HG02798 (cell line): ENCODE results near the gene MTRR.

Experiments
- ATAC-seq: cut with Tn5 transposase; IDR thresholded peaks from one replicate; pipeline ENCODE4 v1.9.1; 2021; ENCODE audit warnings: mild to moderate bottlenecking; ENCODE audit not compliant: unreplicated experiment, poor library complexity

MTRR gene

DNA sequence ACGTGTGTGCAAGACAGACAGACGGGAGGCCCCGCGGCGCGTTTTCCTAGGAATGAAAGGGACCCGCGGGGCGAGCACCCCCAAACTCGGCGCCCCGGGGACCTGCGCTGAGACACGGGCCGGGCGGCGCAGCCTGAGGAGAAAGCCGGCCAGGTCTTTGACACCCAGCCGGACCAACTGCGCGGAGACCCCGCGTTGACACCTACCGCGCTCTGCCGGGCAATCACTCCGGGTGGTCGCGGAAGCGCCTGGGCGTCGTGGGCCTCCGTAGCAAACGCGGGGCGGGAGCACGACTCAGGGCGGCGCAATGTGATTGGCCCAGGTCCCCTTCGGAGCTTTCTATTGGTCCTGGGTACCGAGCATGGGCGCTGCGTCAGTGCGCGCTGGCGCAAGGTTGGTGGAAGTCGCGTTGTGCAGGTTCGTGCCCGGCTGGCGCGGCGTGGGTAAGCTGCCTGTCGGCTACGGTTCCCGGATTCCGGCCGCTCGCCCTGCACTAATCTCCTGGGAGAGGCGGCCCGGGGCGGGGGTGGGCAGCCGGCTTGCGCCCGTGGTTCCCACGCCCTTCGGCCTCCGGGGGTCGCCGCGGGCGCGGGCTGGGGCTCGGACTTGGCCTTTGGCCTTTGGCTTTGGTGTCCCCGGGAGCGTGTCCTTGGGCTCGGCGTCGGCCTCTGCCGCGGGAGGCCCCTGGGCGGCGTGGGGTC is at the start of gene MTRR, which contains the start of gene FASTKD3:
TSS of gene MTRR (plus strand) at position 376 of the 701 bp plus-strand sequence. CDS start 1,647 bp downstream, outside the sequence.
TSS of gene FASTKD3 (minus strand) at position 259 of the 701 bp plus-strand sequence. CDS start 948 bp downstream, outside the sequence.
- peak; percentile 98 for ATAC-seq

DNA sequence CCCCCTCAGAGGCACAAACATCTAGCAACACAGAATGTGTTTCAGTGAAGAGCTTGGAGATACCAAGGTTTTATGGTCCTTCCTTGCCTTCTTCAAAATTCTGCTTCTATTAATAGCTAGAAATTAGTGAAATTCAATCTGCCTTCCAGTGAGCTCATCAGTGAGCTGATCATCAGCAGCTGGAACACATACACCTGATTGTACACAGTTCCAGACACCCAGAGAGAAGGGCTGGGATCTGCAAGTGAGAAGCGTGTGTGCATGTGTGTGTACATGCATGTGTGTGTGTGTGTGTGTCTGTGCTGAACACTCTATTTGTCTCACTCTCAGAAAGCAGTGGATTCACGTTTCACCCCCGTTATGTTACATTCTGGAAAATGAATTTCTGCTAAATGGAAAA is 46.5 kb upstream of the MTRR start:
- no peak for ATAC-seq

DNA sequence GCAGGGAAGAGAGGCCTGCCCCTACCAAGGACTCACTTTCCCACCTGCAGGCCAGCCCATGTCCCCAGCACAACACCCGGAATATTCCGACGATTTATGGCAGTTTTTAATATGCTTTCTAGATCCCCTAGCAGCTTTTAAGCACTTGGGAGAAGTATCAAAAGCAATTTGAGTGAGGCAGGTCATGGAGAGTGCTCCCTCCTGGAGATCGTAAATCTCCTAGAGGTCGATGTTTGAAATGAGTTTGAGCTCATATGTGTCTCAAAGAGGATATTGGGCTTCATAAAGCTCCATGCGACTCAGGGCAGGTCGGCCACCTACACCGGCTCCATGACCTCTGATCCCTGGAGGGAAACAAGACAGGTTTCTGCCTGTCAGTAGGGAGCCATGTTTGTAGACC is 45.4 kb upstream of the MTRR start:
- ATAC-seq = no peak

DNA sequence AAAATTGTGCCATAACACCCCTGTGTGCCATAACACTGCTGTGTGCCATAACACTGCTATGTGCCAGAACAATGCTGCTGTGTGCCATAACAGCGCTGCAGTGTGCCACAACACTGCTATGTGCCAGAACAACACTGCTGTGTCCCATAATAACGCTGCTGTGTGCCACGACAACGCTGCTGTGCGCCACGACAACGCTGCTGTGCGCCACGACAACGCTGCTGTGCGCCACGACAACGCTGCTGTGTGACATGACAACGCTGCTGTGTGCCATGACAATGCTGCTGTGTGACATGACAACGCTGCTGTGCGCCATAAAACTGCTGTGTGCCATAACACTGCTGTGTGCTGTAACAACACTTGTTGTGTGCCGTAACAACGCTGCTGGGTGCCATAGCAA is 44.0 kb upstream of the MTRR start:
- no peak for ATAC-seq

DNA sequence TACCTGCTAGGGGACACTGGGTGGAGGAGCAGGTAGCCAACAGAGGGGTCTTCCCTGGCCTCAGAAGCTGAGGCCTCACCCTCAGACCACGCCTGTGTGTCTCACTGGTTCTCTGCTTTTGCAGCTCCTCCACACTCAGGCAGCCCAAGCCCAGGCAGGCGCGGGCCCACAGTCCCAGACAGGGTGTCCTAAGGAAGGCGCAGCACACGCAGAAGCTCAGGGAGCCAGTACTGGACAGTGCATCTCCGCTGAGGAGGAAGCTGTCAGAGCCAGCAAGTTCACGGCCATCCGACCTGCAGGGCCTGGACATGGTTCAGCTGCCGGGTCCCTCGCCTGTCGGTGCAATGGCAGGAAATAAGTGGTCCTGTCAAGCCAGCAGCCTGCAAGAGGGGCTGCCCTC is 43.3 kb upstream of the MTRR start:
- ATAC-seq = no peak

DNA sequence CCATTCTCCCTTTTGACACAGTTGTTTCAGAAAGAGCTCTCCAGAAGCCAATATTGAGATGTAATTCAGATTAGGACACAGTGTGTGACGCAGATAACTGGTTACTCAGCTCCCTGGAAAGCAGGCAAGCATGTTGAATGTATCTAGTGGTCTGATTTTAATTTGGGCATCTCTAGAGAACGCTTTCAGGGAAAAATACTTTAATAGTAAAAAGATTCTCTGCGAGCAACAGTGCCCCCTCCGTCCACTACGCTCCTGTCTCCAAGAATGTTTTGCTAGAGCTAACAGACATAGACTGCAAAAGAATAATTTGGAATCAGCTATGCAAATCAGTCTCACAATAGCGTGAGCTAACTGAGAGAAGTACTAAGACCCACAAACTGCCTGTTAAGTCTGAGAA is 41.3 kb upstream of the MTRR start:
- no peak for ATAC-seq

DNA sequence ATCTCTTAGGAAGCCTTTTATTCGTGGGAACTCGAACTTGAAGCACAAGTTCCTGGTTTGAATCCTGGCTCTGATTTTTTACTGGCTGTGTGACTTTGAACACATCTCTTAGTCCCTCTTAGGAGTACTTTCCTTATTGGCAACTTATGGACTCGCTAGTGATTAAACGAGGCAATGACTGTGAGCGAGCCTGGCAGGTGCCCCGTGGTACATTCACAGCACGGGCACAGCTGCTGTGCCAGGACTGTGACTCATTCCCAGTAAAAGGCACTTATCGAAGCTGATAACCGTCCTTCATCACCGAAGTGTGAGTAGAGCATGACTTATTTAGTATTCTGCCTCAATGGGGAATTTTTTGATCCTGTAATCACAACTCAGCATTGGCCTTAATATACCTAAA is 40.7 kb upstream of the MTRR start:
- no peak for ATAC-seq

DNA sequence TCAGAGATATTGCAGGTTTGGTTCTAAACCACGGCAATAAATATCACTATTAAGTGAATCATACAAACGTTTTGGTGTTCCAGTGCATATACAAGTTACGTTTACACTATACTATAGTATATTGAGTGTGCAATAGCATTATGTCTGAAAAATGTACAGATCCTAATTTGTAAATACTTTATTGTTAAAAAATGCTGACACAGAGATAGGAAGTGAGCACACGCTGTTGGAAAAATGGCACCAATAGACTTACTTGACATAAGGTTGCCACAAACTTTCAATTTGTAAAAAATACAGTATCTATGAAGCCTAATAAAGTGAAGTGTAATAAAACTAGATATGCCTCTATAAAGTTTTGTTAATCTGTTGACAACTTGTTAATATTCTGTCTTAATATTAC is 34.0 kb upstream of the MTRR start:
- no peak for ATAC-seq

DNA sequence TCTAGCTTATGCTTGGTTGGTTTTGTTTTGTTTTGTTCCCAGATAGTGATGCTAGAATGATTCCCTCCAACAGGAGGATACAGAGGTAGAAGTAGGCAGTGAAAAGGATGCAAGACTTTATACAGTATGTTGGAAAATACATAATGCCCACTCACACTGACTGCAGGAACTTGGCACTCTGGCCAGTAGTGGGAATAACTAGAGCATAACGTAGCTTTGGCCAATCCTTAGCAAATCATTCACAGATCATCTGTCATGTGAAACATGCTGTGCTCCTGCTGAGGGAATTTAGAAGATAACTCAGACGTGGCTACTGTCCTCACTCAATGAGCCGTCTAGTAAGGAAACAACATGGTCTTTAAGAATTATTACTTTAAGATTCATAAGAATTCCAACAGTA is 31.5 kb upstream of the MTRR start:
- ATAC-seq = no peak

DNA sequence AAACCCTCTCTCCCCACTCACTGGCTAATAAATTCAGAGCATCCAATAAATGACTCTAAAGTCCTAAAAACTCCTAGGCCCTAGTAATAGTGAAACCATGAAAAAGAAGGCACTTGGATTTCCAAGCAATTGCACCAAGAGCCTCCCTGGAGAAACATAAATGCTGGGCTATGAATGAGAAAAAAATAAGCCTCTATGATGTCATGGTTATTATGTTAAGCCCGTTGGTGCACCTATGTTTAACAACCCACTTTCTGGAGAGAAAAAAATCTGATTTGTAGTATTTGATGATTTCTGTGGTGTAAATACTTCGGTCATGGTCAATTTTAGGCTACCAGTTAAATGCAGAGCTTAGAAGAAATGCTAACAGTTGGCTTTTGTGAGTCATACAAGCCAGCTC is 26.4 kb upstream of the MTRR start:
- no peak for ATAC-seq

DNA sequence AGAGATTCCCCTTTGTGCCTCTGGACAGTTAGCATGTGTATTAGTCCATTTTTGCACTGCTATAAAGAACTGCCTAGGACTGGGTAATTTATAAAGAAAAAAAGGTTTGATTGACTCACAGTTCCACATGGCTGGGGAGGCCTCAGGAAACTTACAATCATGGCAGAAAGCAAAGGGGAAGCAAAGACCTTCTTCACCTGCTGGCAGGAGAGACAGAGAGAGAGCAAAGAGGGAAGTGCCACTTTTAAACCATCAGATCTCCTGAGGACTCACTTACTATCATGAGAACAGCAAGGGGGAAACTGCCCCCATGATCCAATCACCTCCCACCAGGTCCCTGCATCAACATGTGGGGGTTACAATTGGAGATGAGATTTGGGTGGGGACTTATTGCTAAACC is 24.0 kb upstream of the MTRR start:
- no peak for ATAC-seq

DNA sequence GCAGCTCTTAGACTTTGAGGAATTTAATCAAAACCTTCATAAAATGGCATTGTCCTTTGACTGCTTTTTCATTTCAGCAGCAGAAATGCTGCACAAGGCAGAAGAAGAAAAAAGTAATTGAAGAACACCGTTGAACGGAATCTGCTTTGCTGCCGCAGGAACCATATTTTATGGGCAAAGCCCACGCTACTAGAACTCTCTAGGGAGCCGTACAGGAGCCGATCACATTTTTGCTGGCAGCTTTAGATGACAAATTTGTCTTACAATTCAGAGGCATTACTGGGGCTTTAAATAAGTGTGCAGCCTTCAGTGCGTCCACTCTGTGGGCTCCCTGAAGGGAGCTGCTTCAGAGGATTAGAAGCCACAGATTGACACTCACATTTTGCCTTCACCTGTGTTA is 23.4 kb upstream of the MTRR start:
- ATAC-seq = no peak

DNA sequence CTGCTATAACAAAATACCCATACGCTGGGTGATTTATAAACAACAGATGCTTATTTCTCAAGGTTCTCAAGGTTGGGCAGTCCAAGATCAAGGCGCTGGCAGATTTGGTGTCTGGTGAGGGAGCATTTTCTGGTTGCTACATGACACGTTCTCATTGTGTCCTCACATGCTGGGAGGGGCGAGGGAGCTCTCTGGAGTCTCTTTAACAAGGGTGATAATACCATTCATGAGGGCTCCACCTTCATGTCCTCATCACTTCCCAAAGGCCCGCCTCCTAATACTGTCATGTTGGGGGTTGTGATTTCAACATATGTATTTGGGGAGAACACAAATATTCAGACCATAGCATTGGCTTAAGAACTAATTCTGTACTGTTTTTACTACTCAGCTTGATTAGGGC is 22.6 kb upstream of the MTRR start:
- no peak for ATAC-seq

DNA sequence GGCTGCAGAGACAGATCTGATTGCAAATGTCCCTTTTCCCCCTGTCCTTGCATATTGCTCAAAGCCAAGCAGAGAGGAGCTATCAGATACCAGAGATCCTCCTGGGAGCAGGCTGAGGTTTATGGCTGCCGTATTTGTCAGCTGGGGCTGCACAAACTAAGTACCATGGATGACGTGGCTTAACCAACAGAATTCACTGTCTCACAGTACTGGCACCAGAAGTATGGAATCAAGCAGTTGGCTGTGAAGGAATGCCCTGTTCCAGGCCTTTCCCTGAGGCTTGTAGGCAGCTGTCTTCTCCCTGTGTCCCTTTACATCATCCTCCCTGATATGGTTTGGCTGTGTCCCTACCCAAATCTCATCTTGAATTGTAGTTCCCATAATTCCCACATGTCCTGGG is 20.7 kb upstream of the MTRR start:
- no peak for ATAC-seq

DNA sequence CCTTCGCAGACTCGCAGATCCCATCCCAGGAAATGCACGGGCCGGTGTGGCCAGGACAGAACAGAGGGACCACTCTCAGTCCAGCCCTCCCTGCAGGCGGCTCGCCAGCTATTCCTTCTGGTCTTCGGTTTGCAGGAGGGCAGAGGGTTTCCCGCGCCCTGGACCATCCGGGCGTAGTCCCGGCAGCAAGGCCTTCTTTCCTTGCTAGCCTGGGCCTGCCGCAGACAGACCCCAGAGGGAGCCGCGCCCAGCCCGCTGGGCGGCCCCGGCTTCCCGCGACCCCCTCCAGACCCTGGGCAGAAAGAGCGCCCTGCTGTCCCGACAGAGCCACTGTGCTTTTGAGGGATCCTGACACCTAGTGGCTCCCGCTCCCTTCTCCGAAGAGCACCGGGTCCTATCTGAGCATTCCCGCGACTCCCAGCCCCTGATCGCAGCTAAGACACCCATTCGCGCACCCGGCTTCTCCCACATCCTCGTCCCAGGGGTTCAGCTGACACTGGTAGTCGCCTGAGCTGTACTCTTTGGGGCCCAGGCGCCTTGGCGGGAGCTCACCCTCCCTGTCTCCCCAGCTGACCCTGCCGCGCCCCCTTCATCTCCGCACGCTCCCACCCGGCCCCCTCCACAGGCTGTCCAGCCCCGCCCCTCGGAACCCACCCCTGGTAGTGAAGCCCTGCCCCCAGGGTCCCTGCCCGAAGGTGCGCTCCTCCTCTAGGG is 19.1 kb upstream of the MTRR start:
- no peak for ATAC-seq

DNA sequence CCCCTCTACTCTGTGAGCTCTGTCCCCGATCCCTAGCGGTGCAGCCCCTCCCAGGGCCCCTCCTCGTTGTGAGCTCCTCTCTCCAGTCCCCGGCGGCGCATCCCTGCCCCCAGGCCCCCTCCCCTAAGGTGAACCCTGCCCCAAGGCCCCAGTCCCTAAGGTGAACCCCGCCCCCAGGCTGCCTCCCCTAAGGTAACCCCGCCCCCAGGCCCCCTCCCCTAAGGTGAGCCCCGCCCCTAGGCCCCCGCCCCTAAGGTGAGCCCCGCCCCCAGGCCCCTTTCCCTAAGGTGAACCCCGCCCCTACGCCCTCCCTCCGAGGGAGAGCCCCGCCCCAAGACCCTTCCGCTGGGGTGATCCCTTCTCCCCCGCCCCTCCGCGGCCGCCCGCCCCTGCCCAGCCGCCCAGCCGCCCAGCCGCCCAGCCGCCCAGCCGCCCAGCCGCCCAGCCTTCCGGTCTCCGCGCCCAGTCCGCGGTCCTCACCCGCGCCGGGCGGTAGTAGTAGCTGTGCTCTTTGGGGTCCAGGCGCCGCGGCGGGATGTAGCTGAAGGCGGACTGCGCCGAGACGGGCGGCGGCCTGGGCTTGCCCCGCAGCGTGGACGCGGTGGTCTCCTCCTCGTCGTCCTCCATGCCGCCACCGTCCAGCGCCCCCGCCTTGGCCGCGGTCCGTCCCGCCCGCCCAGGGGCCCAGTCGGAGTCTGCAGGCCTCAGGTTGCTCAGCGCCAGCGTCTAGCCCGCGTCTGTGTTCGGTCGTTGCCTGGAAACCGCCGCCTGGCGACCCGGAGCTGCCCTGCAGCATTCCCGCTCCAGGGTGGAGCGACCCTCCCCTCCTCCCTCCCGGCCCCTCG is 18.3 kb upstream of the MTRR start, which contains the start of gene CFAP90:
TSS of gene CFAP90 (minus strand) at position 739 of the 845 bp plus-strand sequence. CDS start at position 627, 112 bp downstream.
- ATAC-seq = no peak

DNA sequence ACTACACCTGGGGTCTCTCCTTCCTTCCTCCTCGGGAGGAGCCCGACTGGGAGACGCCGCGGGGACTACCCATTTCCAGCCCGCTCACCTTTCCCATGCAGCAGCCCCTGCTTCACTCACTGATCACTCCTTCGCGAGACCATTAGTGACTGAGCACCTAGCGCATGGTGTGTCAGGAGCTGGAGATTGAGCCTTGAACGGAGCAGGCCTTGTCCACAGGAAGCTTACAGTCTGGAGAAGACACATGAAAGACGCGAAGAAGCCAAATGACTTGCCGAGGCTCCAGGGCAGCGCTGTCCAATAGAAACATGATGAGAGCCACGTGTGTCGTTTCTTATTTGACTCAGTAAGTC is 17.7 kb upstream of the MTRR start:
- no peak for ATAC-seq

DNA sequence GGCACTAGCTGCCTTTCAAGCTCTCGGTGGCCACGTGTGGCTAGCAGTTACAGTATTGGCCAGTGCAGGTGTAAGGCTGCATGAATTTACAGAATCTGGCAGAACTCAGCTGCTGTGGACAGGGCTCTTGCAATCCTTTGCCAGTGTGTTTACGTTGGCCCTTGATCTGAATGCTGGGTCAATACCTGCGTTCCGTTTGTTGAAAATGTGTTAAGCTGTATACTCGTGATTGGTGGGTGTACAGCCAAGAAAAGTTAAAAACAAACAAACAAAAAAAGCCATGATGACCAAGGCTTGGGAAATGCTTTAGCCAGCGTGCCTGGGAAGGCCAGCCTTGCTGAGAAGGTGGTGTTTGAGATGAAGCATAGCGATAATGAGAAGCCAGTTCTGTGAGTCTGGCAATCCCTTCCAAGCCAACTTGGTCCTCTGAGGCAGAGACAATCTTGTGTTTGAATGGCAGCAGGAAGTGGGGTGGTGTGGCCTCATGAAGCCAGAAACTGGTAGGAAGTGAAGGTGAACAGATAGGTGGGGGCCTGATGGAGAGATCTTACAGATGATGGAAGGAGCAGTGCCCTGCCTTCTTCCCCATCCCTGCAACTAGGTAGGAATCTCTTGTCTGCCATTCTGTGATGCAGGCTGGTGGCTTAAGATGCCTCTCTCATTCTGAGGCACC is 17.2 kb upstream of the MTRR start:
- no peak for ATAC-seq

DNA sequence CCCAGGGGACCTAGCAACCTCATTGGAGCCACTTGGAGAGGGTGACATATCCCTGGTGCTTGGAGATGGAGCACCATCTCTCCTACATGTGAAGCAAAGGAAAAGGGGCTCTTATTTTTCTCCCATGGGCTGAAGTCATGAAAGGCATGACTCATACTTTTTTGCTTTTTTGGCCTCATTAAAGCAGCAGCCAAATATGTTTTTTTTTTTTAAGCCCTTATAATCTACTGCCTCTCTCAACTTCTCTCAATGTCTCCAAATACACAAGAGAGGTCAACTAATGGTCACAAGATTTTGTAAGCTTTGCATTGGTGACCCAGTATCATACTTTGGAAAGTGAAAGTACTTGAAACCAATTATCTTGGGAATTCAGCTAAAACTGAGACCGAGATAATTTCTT is 16.4 kb upstream of the MTRR start:
- ATAC-seq = no peak

DNA sequence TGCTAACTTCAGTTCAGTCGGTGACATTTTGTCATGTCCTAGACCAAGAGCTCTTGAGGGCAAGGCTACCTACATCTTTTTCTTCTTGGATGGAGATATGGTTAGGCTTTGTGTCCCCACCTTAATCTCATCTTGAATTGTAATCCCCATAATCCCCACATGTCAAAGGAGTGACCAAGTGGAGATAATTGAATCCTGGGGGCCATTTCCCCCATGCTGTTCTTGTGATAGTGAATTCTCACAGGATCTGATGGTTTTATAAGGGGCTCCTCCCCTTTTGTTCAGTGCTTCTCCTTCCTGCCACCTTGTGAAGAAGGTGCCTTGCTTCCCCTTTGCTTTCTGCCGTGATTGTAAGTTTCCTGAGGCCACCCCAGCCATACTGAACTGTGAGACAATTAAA is 16.0 kb upstream of the MTRR start:
- no peak for ATAC-seq

DNA sequence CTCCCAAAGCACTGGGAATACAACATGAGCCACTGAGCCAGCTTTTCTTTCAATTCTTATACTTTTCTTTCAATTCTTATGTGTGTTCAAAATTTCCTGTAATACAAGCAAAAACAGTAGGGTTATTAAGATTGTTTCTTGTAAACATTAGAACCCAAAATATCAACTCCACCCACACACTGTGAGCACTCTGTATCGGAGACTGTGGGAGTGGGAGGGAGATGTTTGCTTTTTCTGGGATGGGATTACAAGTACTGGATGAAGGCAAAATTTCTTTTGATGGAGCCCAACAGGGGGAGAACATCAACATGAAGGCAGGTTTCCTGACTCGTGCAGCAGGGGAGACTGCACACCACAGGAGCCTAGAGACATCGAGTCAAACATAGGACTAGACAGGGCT is 13.3 kb upstream of the MTRR start:
- no peak for ATAC-seq
